ENCODE data around the gene RNF10.
"Not testable (repeated sequence)": the region's sequence is repeated elsewhere in the genome, so short reads cannot be mapped to it uniquely, and the experiment has no call there.

RNF10 gene

GRCh38 chr12:120617193-120617592, 83.0 kb downstream of the RNF10 start:
- not testable (repeated sequence) for DNase-seq

GRCh38 chr12:120617767-120618166, 83.6 kb downstream of the RNF10 start:
- DNase-seq: not testable (repeated sequence)

- no peak for DNase-seq
Observed at GRCh38 chr12:120618954-120619615, 84.9 kb downstream of the RNF10 start.

GRCh38 chr12:120620624-120621023, 86.5 kb downstream of the RNF10 start:
- no peak for DNase-seq

GRCh38 chr12:120625557-120626419, 91.6 kb downstream of the RNF10 start:
- no peak for DNase-seq
